T47D (cell line): ENCODE data around the gene GTF2IRD1.
"Not testable (repeated sequence)": the region's sequence is repeated elsewhere in the genome, so short reads cannot be mapped to it uniquely, and the experiment has no call there.

Experiments
- DNase-seq, 2 experiments: peaks; one replicate each; pipeline versions ENCODE4 v3.0.0 to v3.0.0-alpha.2; 2011 to 2012; ENCODE audit warnings: low read depth in 1 of 2, low spot score in 1 of 2
- JUND ChIP-seq: IDR thresholded peaks from 2 replicates; pipeline ENCODE4 v1.6.1; 2012; ENCODE audit warnings: low read depth
- in situ Hi-C: cut with HindIII; loops from 2 replicates; pipeline ENCODE4 v1.10.0; 2016; ENCODE audit warnings: low sequenced_read_pairs, low pct_unique_long_range_greater_than_20kb

The GTF2IRD1 gene

DNA sequence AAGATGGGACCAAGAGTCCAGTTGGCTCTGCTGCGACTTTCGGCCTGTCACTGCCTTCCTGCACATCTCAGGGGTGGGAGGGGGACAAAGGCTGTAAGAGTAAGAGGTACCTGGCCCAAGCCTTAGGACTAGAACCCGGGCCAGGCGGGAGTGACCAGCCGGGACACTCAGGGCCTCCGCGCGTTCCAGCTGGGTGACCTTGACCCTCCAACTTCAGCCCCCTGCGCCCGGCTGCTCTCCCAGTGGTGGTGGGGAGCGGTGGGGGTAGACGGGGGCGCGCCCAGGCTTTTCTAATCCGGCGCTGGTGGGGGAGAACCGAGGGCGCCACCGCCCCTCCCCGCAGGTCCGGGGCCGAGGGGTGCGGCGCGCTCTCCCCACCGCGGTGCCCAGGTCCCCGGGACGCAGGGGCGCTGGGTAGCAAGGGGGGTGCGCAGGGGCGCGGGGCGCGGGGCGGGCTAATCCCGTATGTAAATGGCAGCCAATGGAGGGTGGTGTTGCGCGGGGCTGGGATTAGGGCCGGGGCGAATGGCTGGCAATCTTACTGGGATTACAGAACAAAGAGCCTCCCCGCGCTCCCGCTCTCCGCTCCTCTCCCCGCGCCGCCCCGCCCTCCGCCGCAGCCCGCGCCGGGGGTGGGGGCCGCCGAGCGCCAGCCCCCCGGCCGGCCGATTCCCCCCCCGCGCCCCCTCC lies at the start of gene GTF2IRD1:
Gene GTF2IRD1 (plus strand): TSS at position 585 of the 690 bp plus-strand sequence. CDS start 54,175 bp downstream, outside the sequence.
- peak; percentile 86 to 96 for DNase-seq
- in situ Hi-C loops = no loop called here
- TF ChIP-seq JUND = no peak

GRCh38 chr7:74404388-74404700 lies 49.4 kb upstream of the GTF2IRD1 start:
- DNase-seq = no peak
- in situ Hi-C loops = no loop called here
- TF ChIP-seq JUND = no peak

DNA sequence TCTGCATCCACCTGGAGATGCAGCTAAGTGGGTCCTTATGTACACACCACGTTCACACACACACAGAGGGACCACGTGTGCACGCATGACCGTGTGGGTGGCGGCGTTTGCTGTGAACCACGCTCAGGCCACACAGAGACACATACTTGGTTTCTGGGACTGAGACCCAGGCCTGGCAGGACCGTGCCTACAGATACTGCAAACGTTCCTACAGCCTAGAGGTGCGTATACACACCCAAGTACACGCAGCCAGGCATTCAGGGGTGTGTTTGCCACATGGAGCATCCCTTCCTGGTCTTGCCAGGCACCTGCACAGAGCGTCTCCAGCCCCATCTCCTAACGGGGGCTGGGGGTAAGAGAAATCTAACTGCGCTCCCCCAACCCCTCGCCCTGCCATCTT lies 49.0 kb upstream of the GTF2IRD1 start:
- in situ Hi-C loops = no loop called here
- DNase-seq = no peak
- no peak for TF ChIP-seq JUND

- TF ChIP-seq JUND = no peak
- in situ Hi-C loops = no loop called here
- DNase-seq = peak; percentile 72 to 77
Observed at GRCh38 chr7:74405191-74405898, 48.4 kb upstream of the GTF2IRD1 start.

- no peak for TF ChIP-seq JUND
- in situ Hi-C loops = no loop called here
Observed at GRCh38 chr7:74405899-74406512, 47.7 kb upstream of the GTF2IRD1 start.

GRCh38 chr7:74407958-74408357 lies 45.7 kb upstream of the GTF2IRD1 start:
- no peak for TF ChIP-seq JUND
- in situ Hi-C loops = no loop called here
- no peak for DNase-seq

More at GRCh38 chr7:74405899-74406512, 47.7 kb upstream of the GTF2IRD1 start:
- no peak for DNase-seq

- DNase-seq = no peak
- in situ Hi-C loops = no loop called here
- TF ChIP-seq JUND = no peak
Observed at GRCh38 chr7:74409571-74409970, 44.1 kb upstream of the GTF2IRD1 start.

- no peak for DNase-seq
- TF ChIP-seq JUND = no peak
- in situ Hi-C loops = no loop called here
Observed at GRCh38 chr7:74410772-74411171, 42.9 kb upstream of the GTF2IRD1 start.

GRCh38 chr7:74411571-74411970 lies 42.1 kb upstream of the GTF2IRD1 start:
- in situ Hi-C loops = not testable (repeated sequence)

DNA sequence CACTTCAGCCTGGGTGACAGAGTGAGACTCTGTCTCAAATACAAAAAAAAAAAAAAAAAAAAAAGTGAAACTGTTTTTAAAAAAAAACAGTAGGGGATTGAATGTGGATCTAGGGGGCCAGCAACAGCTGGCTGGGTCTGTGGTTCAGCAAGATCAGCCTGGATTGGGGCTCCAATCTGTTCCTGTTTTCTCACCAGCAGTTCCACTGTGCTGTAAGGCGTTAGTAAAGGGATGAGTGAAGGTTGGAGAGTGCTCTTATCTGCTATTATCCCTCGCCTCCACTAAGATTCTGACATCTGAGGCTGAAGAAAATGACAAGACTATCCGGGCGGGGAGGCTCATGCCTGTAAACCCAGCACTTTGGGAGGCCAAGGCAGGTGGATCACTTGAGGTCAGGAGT lies 41.6 kb upstream of the GTF2IRD1 start:
- no peak for DNase-seq
- no peak for TF ChIP-seq JUND
- in situ Hi-C loops = no loop called here

More at GRCh38 chr7:74411571-74411970, 42.1 kb upstream of the GTF2IRD1 start:
- not testable (repeated sequence) for DNase-seq

- in situ Hi-C loops = no loop called here
- TF ChIP-seq JUND = no peak
- no peak for DNase-seq
Observed at GRCh38 chr7:74412603-74413002, 41.1 kb upstream of the GTF2IRD1 start.

GRCh38 chr7:74414595-74415333 lies 38.9 kb upstream of the GTF2IRD1 start:
- DNase-seq, in situ Hi-C loops: not testable (repeated sequence)
